Endothelial cell of umbilical vein (primary cell): Measurements from ENCODE around the gene APCDD1L.

Experiments
- CTCF ChIP-seq, 2 donors: IDR thresholded peaks; 1 replicate in 1 of 2; 2 replicates in 1 of 2; pipeline ENCODE4 v1.5.1; 2011; ENCODE audit warnings: low read length in 2 of 2, mild to moderate bottlenecking in 2 of 2, moderate library complexity in 2 of 2, control low read depth in 1 of 2, inconsistent platforms in 1 of 2, low read depth in 1 of 2; ENCODE audit not compliant: insufficient read depth in 1 of 2; ENCODE audit errors: extremely low read depth in 1 of 2
- EZH2 ChIP-seq: IDR thresholded peaks from 2 replicates; pipeline ENCODE4 v1.6.1; 2012; ENCODE audit warnings: borderline replicate concordance, low read depth, mild to moderate bottlenecking, moderate library complexity, low read length, inconsistent platforms; ENCODE audit not compliant: severe bottlenecking
- FOS ChIP-seq: IDR thresholded peaks from 2 replicates; pipeline ENCODE4 v1.6.1; 2011; ENCODE audit warnings: mild to moderate bottlenecking, low read length, moderate library complexity, borderline replicate concordance; ENCODE audit not compliant: insufficient read depth
- JUN ChIP-seq: IDR thresholded peaks from 2 replicates; pipeline ENCODE4 v1.6.1; 2011; ENCODE audit warnings: borderline replicate concordance, low read depth; ENCODE audit not compliant: insufficient read length, insufficient read depth
- MYC ChIP-seq: IDR thresholded peaks from one replicate; pipeline ENCODE4 v1.6.1; 2011; ENCODE audit warnings: mild to moderate bottlenecking, low read depth, low read length
- POLR2A ChIP-seq: IDR thresholded peaks from 2 replicates; pipeline ENCODE4 v1.6.1; 2012; ENCODE audit warnings: low read depth, mild to moderate bottlenecking, control low read depth, low read length
- POLR2AphosphoS5 ChIP-seq: IDR thresholded peaks from 2 replicates; pipeline ENCODE4 v1.6.1; 2012; ENCODE audit warnings: low read depth, mild to moderate bottlenecking, control low read depth, low read length, moderate library complexity; ENCODE audit not compliant: insufficient read depth

- TF ChIP-seq CTCF (IDR thresholded peaks at IDR 0.05; ENCODE audit: extremely low read depth in 1 of 2, insufficient read depth in 1 of 2, low read depth in 1 of 2, low read length in 2 of 2) (no peak), EZH2 (no peak), POLR2A (no peak), POLR2AphosphoS5 (no peak), MYC (no peak), FOS (no peak), JUN (no peak)
Measured at GRCh38 chr20:58431134-58431533, 84.1 kb downstream of the APCDD1L start.
